AG09319 (cell line): ENCODE results near the gene OMG.
"Not testable (repeated sequence)": the region's sequence is repeated elsewhere in the genome, so short reads cannot be mapped to it uniquely, and the experiment has no call there.

Experiments
- DNase-seq: peaks from one replicate; pipeline ENCODE4 v3.0.0-alpha.2; 2010; ENCODE audit warnings: low read depth; ENCODE audit errors: extremely low read depth
- CTCF ChIP-seq: IDR thresholded peaks from 2 replicates; pipeline ENCODE4 v1.5.1; 2011; ENCODE audit warnings: low read depth, mild to moderate bottlenecking, inconsistent platforms, low read length, moderate library complexity

OMG gene

GRCh38 chr17:31274252-31274651, 22.8 kb downstream of the OMG start:
- DNase-seq: peak; percentile 29
- TF ChIP-seq CTCF: no peak

GRCh38 chr17:31273516-31273915, 23.5 kb downstream of the OMG start:
- no peak for DNase-seq
- TF ChIP-seq CTCF: no peak

DNA sequence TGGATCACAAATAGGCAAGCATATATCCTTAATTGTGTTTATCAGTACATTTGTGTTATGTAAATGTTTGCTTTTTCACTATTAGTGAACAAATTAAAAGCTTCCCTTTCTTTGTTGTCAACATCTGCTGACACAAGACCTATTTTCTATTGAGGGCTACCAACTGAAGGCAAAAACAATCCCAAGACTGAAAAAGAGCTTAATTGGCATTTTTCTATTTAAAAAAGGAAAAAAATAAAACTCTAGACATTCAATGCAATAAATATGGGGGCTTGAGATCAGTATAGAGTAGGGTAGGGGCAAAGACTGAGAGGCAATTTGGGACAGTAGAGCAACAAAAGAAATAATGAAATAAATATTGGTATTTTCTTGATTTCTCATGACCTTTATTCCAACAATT, 24.2 kb downstream of the OMG start:
- TF ChIP-seq CTCF: no peak
- no peak for DNase-seq

- DNase-seq: no peak
- TF ChIP-seq CTCF: no peak
Measured at GRCh38 chr17:31272236-31272635, 24.8 kb downstream of the OMG start.

GRCh38 chr17:31269578-31269983, 27.5 kb downstream of the OMG start:
- no peak for TF ChIP-seq CTCF
- DNase-seq: peak; percentile 92

- DNase-seq: no peak
- no peak for TF ChIP-seq CTCF
Measured at GRCh38 chr17:31269036-31269577, 27.9 kb downstream of the OMG start.

DNA sequence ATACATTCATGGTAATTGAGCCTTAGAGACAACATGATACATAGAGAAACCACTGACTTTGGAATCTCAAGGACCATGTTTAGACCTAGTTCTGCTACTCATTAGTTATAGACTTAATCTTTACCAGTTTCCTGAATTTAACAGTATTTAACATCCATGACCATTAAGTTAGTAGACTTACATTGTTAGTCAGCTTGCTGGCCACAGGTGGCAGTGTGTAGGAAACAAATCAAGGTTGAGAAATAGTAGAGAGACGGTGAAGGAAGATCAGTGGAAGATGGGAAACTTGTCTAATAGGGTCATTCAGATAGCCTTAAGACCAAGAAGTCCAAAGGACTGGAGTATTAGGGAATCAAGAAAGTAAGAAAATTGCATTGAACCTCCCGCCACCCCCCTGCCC, 31.0 kb downstream of the OMG start:
- DNase-seq: no peak
- TF ChIP-seq CTCF: 0 out of 2 replicates have a peak, but pooled peaks have one; percentile 0

DNA sequence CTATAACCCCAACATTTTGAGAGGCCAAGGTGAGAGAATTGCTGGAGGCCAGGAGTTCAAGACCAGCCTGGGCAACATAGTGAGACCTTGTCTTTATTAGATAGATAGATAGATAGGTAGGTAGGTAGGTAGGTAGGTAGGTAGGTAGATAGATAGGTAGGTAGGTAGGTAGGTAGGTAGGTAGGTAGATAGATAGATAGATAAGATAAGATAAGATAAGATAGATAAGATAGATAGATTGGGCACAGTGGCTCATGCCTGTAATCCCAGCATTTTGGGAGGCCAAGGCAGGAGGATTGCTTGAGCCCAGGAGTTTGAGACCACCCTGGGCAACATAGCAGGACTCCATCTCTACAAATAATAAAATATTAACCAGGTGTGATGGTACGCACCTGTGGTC, 34.1 kb downstream of the OMG start:
- not testable (repeated sequence) for DNase-seq
